Vein endothelial cell (primary cell): ENCODE measurements around the gene EPG5. TPM values are rescaled to one million over a fixed set of nuclear protein-coding genes. Genes with fewer than 3 reads are reported as not detected.

Experiments
- small RNA-seq: library from RNA; depleted of rRNA; stranded (forward); fragments of <200 nt; gene quantifications from one replicate; pipeline ENCODE3, GENCODE V24; 2012
- total RNA-seq: library from RNA; depleted of rRNA; stranded (reverse); fragments of >200 nt; gene quantifications from 2 replicates; pipeline ENCODE4 v1.2.3, GENCODE V29; 2012

Gene EPG5
- total RNA-seq = 24.5 and 28.8 TPM in 2 replicates

DNA sequence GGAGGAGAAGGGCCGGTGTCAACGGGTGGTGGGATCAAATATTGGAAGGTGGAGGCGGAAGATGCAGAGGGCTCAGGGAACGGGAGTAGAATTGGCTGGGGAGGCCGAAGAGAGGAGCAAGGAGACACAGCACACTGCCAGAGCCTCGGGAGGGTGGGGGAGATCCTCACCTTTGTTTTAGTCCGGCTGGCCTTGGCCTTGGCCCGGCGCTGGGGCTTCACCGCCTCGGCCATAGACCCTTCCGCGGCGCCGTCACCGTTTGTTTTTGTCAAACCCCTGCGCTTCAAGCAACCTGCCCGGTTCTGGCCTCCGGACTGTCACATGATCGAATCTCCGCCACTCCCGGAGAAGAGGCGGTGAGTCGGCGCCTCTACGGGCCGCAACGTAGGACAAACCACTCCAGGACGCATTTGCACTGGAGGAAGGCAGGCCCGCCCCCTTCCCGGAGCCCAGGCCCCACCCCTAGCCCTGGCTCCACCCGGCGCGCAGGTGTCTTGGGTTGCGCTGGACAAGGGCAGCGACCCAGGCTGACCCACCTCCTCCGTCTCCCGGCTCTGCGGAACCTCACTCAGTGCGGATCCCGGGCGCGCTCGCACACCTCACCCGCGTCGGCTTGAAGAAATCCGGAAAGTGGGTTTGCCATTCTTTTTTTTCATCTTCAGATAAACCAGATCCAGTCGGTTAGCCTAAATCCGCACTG, at the start of gene EPG5:
Gene EPG5, minus strand, starts transcription at position 323 of the 700 bp plus-strand sequence. Its CDS starts 90 bp downstream, at position 233.

DNA sequence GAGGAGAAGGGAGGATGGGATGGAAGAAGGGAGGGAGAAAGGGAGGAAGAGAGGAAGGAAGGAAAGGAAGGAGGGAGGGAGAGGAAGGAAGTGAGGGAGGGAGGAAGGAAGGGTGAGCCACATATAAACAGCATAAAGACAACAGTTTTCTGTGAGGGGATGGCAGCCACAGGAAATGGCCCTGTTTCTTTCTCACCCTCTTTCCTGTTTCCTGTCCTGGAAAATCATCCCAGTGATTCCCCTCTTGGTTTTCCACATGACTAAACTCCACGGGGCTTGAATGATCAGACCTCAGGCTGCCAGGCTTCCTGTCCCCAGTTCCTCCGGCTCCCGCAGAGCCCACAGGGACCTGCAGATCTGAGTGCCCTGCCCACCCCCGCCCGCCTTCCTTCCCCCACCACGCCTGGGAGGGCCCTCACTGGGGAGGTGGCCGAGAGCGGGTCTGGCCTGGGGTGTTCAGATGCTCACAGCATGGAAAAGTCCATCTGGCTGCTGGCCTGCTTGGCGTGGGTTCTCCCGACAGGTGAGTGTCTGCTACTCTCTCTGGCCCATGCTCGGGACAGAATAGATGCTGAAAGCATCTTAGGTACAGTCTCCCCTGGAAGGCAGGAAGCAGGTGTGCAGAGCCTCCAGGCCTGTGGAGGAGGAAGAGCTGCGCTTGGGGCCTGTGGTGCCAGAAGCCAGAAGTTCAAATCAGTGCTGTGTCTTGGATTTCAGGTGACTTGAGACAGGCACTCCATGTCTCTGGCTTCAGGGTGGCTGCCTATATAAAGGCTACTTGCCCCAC, 141.7 kb downstream of the EPG5 start, which contains the start of gene SIGLEC15:
Gene SIGLEC15, plus strand, starts transcription at position 418 of the 787 bp plus-strand sequence. Its CDS starts 54 bp downstream, at position 472.

Small RNA genes lying within 50 kb of the gene (small RNA-seq; reads per million reads assigned to genes)
- not detected for gene RN7SKP26

Other genes with a start within 250 kb of the EPG5 start
- not detected in 2 replicates for gene SLC14A1, start 243.1 kb downstream of the EPG5 start, total RNA-seq
- gene SIGLEC15, start 141.7 kb downstream of the EPG5 start, total RNA-seq = 0.19 TPM in 1 of 2 replicates, not detected in the other
- 5.3 and 5.6 TPM in 2 replicates for gene PSTPIP2, start 104.9 kb upstream of the EPG5 start, total RNA-seq
- gene ATP5F1A, start 131.0 kb upstream of the EPG5 start, total RNA-seq = 661 and 759 TPM in 2 replicates
- 54.6 and 92.4 TPM in 2 replicates for gene HAUS1, start 137.1 kb upstream of the EPG5 start, total RNA-seq